ENCODE measurements around the gene SIGLEC11.
"Not testable (repeated sequence)": the region's sequence is repeated elsewhere in the genome, so short reads cannot be mapped to it uniquely, and the experiment has no call there.

GRCh38 chr19:49960980-49961379 lies at the start of gene SIGLEC11:
- TF ChIP-seq, protein P1, sequence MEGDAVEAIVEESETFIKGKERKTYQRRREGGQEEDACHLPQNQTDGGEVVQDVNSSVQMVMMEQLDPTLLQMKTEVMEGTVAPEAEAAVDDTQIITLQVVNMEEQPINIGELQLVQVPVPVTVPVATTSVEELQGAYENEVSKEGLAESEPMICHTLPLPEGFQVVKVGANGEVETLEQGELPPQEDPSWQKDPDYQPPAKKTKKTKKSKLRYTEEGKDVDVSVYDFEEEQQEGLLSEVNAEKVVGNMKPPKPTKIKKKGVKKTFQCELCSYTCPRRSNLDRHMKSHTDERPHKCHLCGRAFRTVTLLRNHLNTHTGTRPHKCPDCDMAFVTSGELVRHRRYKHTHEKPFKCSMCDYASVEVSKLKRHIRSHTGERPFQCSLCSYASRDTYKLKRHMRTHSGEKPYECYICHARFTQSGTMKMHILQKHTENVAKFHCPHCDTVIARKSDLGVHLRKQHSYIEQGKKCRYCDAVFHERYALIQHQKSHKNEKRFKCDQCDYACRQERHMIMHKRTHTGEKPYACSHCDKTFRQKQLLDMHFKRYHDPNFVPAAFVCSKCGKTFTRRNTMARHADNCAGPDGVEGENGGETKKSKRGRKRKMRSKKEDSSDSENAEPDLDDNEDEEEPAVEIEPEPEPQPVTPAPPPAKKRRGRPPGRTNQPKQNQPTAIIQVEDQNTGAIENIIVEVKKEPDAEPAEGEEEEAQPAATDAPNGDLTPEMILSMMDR (IDR thresholded peaks at IDR 0.05) = not testable (repeated sequence)
- TF ChIP-seq POLR2A (IDR thresholded peaks at IDR 0.05) = not testable (repeated sequence)

All from right lobe of liver (tissue), 4 donors.